22Rv1 (cell line): Measurements from ENCODE around the gene C2orf42.
"Not testable (repeated sequence)": the region's sequence is repeated elsewhere in the genome, so short reads cannot be mapped to it uniquely, and the experiment has no call there.

Experiments
- H3K27ac ChIP-seq: fragments of 450-650 bp; 2 replicates; pipeline ENCODE4 v1.5.1; 2017
- CTCF ChIP-seq: fragments of 450-650 bp; IDR thresholded peaks from 2 replicates; pipeline ENCODE4 v1.5.1; 2017; ENCODE audit warnings: mild to moderate bottlenecking
- ZFX ChIP-seq: fragments of 450-650 bp; IDR thresholded peaks from 2 replicates; pipeline ENCODE4 v1.6.1; 2017; ENCODE audit warnings: antibody characterized with exemption, borderline replicate concordance

C2orf42 gene

GRCh38 chr2:70116936-70117552, 73.8 kb downstream of the C2orf42 start:
- no peak overlapping the region for H3K27ac ChIP-seq
- TF ChIP-seq ZFX, result no peak
- no peak for TF ChIP-seq CTCF

GRCh38 chr2:70115646-70116442, 75.0 kb downstream of the C2orf42 start:
- no peak overlapping the region for H3K27ac ChIP-seq
- TF ChIP-seq CTCF, result no peak
- TF ChIP-seq ZFX, result no peak

GRCh38 chr2:70113359-70114070, 77.3 kb downstream of the C2orf42 start:
- H3K27ac ChIP-seq, result no peak overlapping the region
- TF ChIP-seq ZFX, result no peak
- TF ChIP-seq CTCF, result no peak

GRCh38 chr2:70111752-70112591, 78.8 kb downstream of the C2orf42 start:
- TF ChIP-seq ZFX (no peak), CTCF (no peak)
- H3K27ac ChIP-seq, result no peak overlapping the region

GRCh38 chr2:70110397-70110796, 80.4 kb downstream of the C2orf42 start:
- peak overlapping the region; percentile 89; the same call in 1 of the 2 replicates for H3K27ac ChIP-seq

GRCh38 chr2:70106138-70106537, 84.7 kb downstream of the C2orf42 start:
- H3K27ac ChIP-seq, result not testable (repeated sequence)

GRCh38 chr2:70104231-70105111, 86.3 kb downstream of the C2orf42 start:
- no peak overlapping the region for H3K27ac ChIP-seq

More at GRCh38 chr2:70104231-70105111, 86.3 kb downstream of the C2orf42 start:
- no peak for TF ChIP-seq CTCF
- no peak for TF ChIP-seq ZFX
